Panc1 (cell line): ENCODE measurements around the gene EDEM3.

Source experiments
- POLR2AphosphoS5 ChIP-seq: IDR thresholded peaks from 2 replicates; pipeline ENCODE4 v1.6.1; 2012; ENCODE audit warnings: mild to moderate bottlenecking, low read depth, low read length, moderate library complexity
- TCF7L2 ChIP-seq: IDR thresholded peaks from 2 replicates; pipeline ENCODE4 v1.6.1; 2011; ENCODE audit warnings: mild to moderate bottlenecking, low read depth, low read length, inconsistent platforms
- TF ChIP-seq, protein P1 (sequence below), 2 experiments: IDR thresholded peaks; 2 replicates each; pipeline ENCODE4 v1.6.1; 2011 to 2012; ENCODE audit warnings: low read depth in 2 of 2, control low read depth in 1 of 2, low read length in 1 of 2, mild to moderate bottlenecking in 1 of 2, moderate library complexity in 1 of 2; ENCODE audit not compliant: insufficient read depth in 1 of 2
- TF ChIP-seq, protein P2 (sequence below): fragments of 450-650 bp; IDR thresholded peaks from 2 replicates; pipeline ENCODE4 v1.5.1; 2017; ENCODE audit warnings: mild to moderate bottlenecking

DNA sequence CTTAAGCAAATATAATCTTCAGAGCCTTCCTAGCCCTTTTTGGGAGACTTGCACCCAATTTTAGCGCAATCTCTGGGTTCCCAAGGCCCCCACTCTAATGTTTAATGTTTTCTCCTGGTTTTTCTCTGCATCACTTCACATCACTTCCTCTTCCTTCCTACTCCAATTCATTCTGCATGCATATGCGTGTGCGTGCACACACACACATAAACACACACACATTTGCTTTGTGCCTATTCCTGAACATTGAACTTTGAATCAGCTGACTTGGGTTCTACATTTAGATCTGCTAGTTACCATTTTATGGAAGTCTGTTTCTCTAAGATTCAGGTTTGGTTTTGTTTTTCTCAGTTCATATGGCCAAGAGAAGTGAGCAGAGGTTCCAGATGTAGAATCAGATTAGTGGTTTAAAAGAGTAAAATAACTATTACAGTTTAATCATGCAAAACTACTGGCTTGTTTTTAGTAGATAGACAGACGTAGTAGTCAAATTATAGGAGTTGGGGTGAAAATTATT, 7.4 kb upstream of the EDEM3 start:
- TF ChIP-seq, protein P1, sequence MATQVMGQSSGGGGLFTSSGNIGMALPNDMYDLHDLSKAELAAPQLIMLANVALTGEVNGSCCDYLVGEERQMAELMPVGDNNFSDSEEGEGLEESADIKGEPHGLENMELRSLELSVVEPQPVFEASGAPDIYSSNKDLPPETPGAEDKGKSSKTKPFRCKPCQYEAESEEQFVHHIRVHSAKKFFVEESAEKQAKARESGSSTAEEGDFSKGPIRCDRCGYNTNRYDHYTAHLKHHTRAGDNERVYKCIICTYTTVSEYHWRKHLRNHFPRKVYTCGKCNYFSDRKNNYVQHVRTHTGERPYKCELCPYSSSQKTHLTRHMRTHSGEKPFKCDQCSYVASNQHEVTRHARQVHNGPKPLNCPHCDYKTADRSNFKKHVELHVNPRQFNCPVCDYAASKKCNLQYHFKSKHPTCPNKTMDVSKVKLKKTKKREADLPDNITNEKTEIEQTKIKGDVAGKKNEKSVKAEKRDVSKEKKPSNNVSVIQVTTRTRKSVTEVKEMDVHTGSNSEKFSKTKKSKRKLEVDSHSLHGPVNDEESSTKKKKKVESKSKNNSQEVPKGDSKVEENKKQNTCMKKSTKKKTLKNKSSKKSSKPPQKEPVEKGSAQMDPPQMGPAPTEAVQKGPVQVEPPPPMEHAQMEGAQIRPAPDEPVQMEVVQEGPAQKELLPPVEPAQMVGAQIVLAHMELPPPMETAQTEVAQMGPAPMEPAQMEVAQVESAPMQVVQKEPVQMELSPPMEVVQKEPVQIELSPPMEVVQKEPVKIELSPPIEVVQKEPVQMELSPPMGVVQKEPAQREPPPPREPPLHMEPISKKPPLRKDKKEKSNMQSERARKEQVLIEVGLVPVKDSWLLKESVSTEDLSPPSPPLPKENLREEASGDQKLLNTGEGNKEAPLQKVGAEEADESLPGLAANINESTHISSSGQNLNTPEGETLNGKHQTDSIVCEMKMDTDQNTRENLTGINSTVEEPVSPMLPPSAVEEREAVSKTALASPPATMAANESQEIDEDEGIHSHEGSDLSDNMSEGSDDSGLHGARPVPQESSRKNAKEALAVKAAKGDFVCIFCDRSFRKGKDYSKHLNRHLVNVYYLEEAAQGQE (IDR thresholded peaks at IDR 0.05; ENCODE audit: insufficient read depth in 1 of 2, low read depth in 2 of 2, low read length in 1 of 2), result no peak
- TF ChIP-seq, protein P2, sequence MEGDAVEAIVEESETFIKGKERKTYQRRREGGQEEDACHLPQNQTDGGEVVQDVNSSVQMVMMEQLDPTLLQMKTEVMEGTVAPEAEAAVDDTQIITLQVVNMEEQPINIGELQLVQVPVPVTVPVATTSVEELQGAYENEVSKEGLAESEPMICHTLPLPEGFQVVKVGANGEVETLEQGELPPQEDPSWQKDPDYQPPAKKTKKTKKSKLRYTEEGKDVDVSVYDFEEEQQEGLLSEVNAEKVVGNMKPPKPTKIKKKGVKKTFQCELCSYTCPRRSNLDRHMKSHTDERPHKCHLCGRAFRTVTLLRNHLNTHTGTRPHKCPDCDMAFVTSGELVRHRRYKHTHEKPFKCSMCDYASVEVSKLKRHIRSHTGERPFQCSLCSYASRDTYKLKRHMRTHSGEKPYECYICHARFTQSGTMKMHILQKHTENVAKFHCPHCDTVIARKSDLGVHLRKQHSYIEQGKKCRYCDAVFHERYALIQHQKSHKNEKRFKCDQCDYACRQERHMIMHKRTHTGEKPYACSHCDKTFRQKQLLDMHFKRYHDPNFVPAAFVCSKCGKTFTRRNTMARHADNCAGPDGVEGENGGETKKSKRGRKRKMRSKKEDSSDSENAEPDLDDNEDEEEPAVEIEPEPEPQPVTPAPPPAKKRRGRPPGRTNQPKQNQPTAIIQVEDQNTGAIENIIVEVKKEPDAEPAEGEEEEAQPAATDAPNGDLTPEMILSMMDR, result no peak
- TF ChIP-seq POLR2AphosphoS5, result no peak
- no peak for TF ChIP-seq TCF7L2
